Measurements from ENCODE around the gene MYT1. TPM values are rescaled to one million over a fixed set of nuclear protein-coding genes. Genes with fewer than 3 reads are reported as not detected.

MYT1 gene
- total RNA-seq, 1 donor from 2014 or later = 2.3 TPM

DNA sequence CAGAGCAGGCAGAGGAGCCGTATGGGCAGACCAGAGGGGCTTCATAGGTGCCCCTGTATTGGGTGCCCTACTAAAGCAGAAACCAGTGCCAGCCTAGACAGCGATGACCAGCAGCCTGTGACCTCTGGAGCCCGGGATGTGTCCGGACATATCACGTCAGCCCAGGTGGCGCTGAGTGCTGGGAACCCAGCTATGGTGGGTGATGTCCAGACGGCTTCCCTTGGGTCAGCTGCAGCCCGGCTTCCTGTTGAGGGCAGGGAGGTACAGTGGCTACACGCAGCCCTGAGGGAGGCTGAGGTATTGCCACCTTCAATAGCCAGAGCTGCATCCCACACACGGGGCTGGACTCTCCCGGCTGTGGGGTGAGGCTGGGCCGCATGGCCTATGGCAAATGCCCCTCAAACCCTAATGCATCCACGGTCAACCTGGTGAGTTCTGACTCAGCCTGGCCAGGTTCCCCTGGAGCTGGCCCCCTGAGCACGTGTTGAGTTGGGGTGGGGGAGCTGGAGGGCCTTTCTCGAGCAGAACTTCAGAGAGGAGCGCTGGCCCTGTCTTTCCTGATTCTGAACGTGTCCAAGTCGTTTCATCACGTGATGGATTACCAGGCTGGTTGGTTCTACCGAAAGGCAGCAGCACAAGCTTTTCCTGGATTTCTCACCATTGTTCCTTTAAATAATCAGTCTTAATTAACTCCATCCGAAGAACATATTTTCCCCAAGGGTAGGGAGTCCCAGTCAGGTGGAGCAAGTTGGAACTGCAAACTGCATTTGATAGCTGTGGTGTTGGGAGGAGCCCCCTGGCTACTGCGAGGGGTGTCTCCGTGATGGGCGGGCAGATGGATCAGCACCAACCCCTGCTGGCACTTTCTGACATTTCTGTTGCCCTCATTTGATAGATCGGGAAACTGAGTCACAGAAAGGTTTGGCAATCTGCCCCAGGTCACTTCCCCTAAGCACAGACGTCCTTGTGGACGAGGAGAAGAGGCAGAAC is 7.1 kb upstream of the MYT1 start:
- peaks cover 4% of the 10 kb centered on the region for H3K4me1 Mint-ChIP-seq (ENCODE audit: low read depth)
- TF ChIP-seq, protein P1, sequence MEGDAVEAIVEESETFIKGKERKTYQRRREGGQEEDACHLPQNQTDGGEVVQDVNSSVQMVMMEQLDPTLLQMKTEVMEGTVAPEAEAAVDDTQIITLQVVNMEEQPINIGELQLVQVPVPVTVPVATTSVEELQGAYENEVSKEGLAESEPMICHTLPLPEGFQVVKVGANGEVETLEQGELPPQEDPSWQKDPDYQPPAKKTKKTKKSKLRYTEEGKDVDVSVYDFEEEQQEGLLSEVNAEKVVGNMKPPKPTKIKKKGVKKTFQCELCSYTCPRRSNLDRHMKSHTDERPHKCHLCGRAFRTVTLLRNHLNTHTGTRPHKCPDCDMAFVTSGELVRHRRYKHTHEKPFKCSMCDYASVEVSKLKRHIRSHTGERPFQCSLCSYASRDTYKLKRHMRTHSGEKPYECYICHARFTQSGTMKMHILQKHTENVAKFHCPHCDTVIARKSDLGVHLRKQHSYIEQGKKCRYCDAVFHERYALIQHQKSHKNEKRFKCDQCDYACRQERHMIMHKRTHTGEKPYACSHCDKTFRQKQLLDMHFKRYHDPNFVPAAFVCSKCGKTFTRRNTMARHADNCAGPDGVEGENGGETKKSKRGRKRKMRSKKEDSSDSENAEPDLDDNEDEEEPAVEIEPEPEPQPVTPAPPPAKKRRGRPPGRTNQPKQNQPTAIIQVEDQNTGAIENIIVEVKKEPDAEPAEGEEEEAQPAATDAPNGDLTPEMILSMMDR (IDR thresholded peaks at IDR 0.05; ENCODE audit: unreplicated experiment) = no peak
- no peaks in the 10 kb centered on the region for H3K9me3 Mint-ChIP-seq (ENCODE audit: low read depth)
- no peaks in the 10 kb centered on the region for H3K36me3 Mint-ChIP-seq (ENCODE audit: insufficient read depth)
- peaks cover 36% of the 10 kb centered on the region for H3K27me3 Mint-ChIP-seq
- H3K4me3 Mint-ChIP-seq (ENCODE audit: low read depth) = no peak overlapping the region
- DNase-seq (ENCODE audit: low spot score, unreplicated experiment) = no peak
- H3K27ac Mint-ChIP-seq = no peak overlapping the region

DNA sequence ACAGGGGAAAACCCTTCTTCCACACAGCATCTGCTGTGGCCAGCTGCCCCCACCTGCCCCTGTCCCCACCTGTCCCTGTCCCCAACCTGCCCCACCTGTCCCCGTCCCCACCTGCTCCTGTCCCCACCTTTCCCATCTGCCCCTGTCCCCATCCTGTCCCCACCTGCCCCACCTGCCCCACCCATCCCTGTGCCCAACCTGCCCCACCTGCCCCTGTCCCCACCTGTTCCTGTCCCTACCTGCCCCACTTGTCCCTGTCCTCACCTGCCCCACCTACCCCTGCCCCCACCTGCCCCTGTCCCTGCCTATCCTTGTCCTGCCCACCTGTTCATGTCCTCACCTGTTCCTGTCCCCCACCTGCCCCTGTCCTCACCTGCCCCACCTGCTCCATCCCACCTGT is 6.4 kb upstream of the MYT1 start:
- TF ChIP-seq, protein P1 (IDR thresholded peaks at IDR 0.05; ENCODE audit: unreplicated experiment) = no peak
- H3K4me3 Mint-ChIP-seq (ENCODE audit: low read depth) = no peak overlapping the region
- DNase-seq (ENCODE audit: low spot score, unreplicated experiment) = no peak
- H3K27ac Mint-ChIP-seq = no peak overlapping the region
- no peaks in the 10 kb centered on the region for H3K9me3 Mint-ChIP-seq (ENCODE audit: low read depth)
- no peaks in the 10 kb centered on the region for H3K36me3 Mint-ChIP-seq (ENCODE audit: insufficient read depth)
- H3K27me3 Mint-ChIP-seq = peaks cover 43% of the 10 kb centered on the region
- H3K4me1 Mint-ChIP-seq (ENCODE audit: low read depth) = peaks cover 4% of the 10 kb centered on the region

DNA sequence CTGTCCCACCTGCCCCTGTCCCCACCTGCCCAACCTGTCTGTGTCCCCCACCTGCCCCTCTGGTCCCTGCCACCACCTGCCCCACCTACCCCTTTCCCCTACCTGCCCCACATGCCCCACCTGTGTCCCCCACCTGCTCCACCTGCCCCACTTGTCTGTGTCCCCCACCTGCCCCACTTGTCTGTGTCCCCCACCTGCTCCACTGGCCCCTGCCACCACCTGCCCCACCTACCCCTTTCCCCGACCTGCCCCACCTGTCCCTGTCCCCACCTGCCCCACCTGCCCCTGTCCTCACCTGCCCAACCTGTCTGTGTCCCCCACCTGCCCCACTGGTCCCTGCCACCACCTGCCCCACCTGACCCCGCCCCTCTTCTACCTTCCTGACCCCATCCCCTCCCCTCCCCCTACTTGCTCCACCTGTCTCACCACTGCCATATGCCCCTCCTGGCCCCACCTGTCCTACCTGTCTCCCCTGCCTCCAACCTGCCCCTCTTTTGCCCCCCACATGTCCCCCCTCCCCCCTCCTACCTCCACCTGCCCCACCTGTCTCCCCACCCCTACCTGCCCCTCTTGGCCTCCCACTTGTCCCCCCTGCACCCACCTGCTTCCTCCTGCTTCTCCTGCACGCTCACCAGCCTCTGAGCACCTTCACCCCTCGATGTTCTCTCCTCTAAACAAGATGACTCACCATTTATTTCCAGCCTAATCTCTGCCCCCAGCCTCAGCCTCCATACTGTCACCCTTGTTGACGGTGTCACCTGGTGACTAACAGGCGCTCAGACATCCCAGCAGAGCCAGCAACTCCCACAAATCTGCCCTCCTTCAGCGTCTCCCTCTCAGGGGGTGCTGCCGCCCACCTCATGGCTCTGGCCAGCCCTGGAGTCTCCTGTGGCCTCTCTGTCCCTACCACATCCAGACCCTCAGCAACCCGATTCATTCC is 5.6 kb upstream of the MYT1 start:
- H3K27me3 Mint-ChIP-seq = peaks cover 50% of the 10 kb centered on the region
- TF ChIP-seq, protein P1 (IDR thresholded peaks at IDR 0.05; ENCODE audit: unreplicated experiment) = no peak
- H3K4me3 Mint-ChIP-seq (ENCODE audit: low read depth) = no peak overlapping the region
- no peak for DNase-seq (ENCODE audit: low spot score, unreplicated experiment)
- no peak overlapping the region for H3K27ac Mint-ChIP-seq
- H3K4me1 Mint-ChIP-seq (ENCODE audit: low read depth) = peaks cover 4% of the 10 kb centered on the region
- H3K9me3 Mint-ChIP-seq (ENCODE audit: low read depth) = no peaks in the 10 kb centered on the region
- no peaks in the 10 kb centered on the region for H3K36me3 Mint-ChIP-seq (ENCODE audit: insufficient read depth)

DNA sequence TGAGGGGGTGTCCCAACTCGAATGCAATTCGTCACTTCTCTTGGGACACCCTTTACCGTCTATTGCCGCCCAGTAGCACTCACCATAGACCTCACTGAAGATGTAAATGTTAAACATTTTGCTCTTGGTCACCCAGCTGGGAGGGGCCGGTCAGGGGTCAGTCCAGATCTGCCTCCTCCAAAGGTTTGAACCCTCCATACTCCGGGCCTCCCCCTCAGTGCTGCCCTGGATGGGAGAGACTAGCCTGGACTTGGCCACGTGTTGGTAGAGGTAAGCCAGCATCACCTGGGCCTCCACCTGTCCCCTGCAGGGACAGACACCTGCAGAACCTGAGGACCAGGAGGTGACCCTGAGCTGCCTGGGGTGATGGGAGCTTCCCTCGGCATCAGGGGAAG is 5.0 kb upstream of the MYT1 start:
- H3K27me3 Mint-ChIP-seq = peaks cover 57% of the 10 kb centered on the region
- TF ChIP-seq, protein P1 (IDR thresholded peaks at IDR 0.05; ENCODE audit: unreplicated experiment) = no peak
- H3K4me1 Mint-ChIP-seq (ENCODE audit: low read depth) = peaks cover 4% of the 10 kb centered on the region
- no peak overlapping the region for H3K4me3 Mint-ChIP-seq (ENCODE audit: low read depth)
- no peaks in the 10 kb centered on the region for H3K9me3 Mint-ChIP-seq (ENCODE audit: low read depth)
- no peak for DNase-seq (ENCODE audit: low spot score, unreplicated experiment)
- no peaks in the 10 kb centered on the region for H3K36me3 Mint-ChIP-seq (ENCODE audit: insufficient read depth)
- no peak overlapping the region for H3K27ac Mint-ChIP-seq

DNA sequence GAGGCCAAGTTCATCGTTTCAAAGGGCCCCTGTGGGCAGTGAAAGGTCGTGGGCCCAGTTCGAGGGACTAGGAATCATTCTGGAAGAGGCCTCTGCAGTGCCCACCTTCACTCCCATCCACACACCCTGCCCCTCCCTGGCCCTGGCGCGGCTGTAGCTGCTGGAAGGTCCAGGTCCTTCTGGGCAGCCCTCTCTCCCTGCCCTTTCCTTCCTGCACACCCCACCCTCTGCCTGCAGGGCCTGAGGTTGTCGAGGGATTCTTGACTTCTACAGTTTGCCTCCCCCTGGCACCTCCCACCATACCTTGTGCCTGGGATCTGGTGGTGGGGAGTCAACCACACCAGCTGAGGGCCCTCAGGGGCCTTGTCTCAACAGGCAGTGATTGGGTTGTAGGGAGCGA is 4.5 kb upstream of the MYT1 start:
- no peaks in the 10 kb centered on the region for H3K36me3 Mint-ChIP-seq (ENCODE audit: insufficient read depth)
- TF ChIP-seq, protein P1 (IDR thresholded peaks at IDR 0.05; ENCODE audit: unreplicated experiment) = no peak
- H3K27ac Mint-ChIP-seq = no peak overlapping the region
- DNase-seq (ENCODE audit: low spot score, unreplicated experiment) = no peak
- H3K4me1 Mint-ChIP-seq (ENCODE audit: low read depth) = peaks cover 4% of the 10 kb centered on the region
- no peaks in the 10 kb centered on the region for H3K9me3 Mint-ChIP-seq (ENCODE audit: low read depth)
- H3K27me3 Mint-ChIP-seq = peaks cover 61% of the 10 kb centered on the region
- H3K4me3 Mint-ChIP-seq (ENCODE audit: low read depth) = no peak overlapping the region

Data from progenitor cell of endocrine pancreas (in vitro differentiated cells).